SHP77 (cell line): Measurements from ENCODE around the gene RAC2.
"Not testable (repeated sequence)": the region's sequence is repeated elsewhere in the genome, so short reads cannot be mapped to it uniquely, and the experiment has no call there.

ENCODE experiments used
- DNase-seq, 2 experiments: peaks; one replicate each; lab custom pipeline; 2025; lab: John Stamatoyannopoulos, UW

The RAC2 gene

DNA sequence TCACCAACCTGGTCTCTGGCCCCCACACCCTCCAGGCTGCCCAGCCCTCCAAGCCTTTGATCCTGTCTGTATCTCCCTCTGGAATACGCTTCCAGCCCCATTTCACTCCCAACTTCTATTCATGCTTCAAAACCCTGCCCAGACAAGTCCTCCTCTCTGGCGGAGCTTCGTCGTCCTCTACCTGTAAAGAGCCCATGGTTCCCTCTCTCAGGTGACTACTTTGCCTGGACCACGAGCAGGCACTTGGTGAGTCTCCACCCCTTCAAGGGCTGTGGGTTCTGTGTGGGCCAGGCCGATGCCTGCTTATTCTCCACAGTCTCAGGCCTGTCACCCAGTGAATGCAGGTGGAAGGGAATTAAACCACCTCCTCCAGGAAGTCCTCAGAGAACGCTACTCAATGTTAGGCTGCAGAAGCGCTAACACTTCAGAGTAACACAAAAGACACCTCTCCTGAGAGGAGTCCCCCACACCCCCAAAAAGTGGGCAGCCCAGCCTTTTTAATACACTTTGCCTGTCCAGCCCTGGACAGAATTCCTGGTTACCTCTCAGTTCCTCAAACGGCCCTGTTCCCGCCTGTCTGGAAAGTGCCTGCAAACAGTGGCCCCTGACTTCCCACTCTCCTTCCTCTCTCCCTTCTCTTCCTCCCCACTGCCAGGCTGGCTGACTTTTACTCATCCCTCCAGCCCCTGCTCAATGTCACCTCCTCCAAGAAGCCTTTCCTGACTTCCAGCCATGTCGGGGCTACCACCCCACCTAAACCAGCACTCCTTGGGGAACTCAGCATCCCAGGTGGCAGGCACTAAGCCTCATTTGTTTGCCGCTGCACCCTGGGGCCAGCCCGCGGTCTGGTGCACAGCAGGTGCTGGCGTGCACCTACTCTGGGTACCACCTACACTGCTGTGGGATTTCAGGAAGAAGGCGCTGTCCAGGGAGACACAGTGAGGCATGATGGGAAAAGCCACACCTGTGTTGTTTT is 9.0 kb downstream of the RAC2 start:
- DNase-seq, result no peak

DNA sequence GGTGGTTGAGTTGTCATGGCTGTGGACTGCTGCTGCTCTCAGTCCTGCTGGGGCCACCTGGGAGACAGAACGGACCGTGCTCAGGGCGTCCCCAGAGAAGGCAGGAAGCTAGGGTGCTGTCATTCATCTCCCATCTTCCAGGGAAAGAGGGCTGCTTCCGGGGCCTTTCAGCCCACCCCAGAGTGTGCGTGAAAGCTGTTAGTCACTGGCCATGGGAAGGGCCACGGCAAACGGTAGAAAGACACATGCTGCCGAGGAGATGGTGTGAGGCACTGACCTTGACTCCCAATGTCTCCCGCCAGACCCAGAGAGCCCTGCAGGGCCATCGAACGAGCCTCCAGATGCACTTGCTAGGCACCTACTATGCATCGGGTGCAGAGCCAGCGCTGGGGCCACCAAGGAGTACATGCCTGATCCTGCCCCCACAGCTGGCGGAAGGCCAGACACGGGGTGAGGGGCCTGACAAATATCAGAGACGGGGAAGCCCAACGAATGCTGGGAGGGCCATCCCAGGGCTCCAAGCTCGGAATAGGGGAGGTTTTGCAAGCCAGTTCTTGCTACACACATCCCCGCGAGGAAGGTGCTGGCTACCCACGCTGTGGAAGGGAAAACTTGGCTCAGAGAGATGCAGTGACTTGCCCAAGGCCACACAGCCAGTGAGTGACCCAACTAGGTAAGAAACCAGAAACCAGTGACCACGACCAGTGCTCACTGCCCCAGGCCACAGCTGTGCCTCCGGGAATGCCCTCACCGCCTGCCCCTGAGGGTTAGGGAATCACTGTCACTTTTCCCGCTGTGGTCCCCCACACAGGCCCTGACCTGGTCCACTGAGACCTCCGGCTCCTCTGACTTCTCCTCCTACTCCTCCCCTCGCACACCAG is 10.1 kb downstream of the RAC2 start:
- no peak for DNase-seq

DNA sequence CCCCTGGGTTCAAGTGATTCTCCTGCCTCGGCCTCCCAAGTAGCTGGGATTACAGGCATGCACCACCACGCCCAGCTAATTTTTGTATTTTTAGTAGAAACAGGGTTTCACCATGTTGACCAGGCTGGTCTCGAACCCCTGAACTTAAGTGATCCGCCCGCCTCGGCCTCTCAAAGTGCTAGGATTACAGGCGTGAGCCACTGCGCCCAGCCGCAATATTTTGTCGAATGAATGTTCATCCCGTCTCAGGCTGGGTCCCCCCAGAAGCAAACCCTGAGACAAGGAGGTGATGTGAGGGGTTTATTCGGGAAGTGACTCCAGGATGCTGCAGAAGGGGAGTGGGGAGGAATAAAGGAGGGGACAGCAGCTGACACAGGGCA is 10.7 kb downstream of the RAC2 start:
- DNase-seq, result not testable (repeated sequence)

DNA sequence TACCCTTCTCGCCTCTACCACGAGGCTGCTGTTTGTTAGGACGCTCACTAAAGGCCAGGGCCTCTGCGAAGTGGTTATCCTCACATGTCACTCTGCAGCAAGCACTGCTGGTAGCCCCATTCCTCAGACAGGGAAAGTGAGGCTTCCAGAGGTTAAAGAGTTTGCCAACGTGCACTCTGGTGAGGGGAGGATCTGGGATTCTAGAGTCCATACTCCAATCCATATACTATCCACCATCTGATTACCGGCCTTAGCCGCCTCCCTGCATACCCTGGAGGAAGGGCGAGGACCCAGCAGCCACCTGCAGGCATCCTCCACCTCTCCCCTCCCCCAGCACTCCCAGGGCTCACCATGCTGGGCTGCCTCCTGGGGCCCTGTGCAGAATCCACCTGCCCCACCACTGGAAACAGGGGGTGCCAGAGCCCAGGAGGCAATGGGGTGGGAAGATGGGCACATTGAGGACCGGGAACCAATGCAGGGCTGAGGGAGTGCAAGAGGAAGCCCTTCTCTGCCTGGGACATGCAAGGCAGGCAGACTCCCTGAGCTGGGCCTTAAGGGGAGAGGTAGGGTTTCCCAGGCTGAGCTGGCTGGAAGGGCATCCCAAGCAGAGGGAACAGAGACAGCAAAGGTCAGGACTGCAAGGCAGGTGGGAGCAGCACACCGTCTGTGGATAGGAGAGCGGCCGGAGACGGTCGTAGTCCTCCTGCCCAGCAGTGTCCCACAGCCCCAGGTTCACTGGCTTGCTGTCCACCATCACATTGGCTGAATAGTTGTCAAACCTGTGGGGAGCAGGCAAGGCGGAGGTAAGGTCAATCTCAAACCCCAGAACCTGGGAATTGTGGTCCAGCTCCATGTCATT is 11.7 kb downstream of the RAC2 start:
- no peak for DNase-seq

DNA sequence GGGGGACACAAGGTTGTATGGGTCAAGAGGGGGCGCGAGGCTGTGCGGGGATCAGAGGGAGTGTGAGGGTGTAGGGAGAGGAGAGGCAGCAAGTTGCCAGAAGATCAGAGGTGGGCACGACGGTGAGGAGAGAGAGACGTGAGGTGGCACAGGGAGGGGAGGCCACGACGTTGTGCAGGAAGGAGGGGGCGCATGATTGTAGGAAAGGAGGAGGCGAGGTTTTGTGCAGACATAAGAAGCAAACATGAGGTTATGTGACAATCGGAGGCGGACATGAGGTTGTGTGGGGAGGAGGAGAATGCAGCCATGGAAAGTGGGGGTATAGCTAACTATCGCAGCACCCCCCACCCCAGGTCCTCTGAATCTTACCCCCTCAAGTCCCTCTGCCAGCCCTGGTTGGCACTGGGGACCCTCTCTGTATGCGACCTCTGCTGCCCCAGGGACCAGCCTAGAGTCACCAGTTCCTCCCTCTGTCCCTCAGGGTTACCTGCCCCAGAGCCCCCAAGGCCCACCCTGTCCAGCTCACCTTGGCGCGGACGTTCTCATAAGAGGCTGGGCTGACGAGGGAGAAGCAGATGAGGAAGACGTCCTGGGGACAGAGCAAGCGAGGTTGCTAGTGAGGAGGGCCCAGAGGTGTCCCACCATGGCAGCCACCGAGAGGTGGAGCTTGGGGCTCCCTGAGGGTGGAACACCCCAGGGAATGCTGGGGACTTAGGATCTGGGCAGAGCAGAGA is 12.5 kb downstream of the RAC2 start:
- no peak for DNase-seq

DNA sequence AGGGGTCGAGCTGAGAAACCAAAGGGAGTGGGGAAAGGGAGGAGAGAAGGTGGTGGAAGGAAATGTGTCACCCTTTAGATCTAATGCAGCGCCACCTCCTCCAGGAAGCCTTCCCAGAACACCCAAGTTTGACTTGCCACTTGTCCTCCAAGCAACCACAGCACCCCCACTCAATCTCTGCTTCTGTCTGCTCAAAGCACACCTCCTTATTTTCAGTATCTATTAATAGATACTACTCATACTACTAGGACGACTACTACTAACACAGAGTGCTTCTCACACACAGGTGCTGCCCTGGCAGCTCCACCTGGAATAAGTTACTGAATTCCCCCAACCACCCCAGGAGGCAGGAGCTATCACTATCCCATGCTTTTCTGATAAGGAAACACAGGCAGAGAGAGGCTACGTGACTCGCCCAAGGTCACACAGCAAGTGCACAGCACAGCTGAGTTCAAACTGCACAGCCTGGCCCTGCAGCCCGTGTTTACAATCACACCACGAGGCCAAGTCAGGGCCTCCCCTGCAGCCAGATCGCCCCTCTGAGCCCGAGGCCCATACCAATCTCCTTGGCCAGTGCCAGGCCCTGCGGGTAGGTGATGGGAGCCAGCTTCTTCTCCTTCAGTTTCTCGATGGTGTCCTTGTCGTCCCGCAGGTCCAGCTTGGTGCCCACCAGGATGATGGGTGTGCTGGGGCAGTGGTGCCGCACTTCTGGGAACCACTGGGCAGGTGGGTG is 13.2 kb downstream of the RAC2 start:
- no peak for DNase-seq

DNA sequence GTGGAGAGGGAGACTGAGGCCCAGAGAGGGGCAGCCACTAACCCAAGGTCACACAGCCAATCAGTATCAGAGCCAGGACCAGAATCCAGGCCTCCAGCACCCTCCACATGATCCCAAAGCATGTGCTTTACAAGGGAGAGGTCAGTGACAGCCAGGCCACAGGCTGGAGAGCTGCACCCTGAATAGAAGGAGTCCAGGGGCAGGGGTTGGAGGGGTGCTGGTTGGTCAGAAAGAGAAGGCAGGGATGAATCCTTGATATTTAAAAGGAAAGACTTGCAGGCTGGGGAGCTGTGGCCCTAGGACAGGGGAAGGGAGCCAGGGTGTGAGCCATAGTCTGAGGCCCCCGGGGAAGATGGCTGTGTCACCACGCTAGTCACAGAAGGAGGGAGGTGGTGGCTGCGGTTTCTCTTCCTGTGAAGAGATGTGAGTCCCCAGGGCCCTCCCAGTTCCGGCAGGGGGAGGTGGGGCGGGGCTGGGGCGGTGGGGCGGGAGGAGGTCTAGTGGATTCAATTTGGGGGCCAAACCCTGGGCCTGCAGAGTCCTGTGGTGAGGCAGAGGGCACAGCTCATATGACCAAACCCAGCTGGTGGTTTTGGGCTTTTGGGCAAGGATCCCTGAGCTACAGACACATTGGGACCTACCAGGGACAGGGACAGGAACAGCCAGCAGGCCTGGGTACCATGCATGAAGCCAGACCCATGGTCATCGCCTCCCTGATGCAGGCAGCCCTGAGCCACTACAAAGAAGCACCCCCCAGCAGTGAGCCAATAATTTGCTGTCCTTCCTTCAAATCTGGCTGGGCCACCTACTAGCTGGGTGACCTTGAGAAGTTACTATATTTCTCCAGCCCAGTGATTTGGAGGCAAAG is 14.0 kb downstream of the RAC2 start:
- DNase-seq, result no peak

DNA sequence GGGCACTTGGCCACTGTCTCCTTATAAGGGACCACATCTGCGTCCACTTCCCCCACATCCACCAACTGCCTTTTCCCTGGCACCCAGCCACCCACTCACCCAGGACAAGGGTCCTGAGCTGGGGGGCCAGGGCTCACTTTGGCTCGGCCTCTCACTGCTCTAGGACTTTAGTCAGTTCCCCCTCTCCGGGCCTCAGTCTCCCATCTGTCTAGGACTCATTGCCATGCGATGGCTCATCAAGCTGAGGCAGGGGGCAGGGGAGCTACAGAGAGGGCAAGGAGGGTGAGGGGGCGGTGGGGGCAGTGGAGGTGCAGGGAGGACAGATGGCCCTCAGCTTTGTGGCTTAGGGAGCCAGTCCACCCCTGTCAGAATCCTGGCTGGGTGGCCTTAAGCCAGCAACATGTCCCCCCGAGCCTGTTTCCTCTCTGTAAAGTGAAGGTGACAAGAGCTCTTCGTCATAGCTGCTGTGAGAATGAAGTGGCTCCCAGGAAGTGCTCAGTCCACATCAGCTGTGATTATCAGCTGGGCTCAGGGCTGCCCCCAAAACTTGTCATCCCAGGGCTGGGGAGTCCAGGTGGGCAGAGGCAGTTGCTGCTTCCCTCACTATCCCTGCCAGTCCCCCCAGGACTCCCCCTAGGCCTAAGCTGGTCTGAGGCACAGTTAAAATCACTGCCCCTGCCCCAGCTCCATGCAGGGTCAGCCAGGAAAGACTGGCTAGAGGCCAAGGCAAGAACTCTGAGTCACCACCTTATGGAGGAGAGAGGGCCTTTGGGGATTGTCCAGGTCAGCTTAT is 14.9 kb downstream of the RAC2 start:
- no peak for DNase-seq

DNA sequence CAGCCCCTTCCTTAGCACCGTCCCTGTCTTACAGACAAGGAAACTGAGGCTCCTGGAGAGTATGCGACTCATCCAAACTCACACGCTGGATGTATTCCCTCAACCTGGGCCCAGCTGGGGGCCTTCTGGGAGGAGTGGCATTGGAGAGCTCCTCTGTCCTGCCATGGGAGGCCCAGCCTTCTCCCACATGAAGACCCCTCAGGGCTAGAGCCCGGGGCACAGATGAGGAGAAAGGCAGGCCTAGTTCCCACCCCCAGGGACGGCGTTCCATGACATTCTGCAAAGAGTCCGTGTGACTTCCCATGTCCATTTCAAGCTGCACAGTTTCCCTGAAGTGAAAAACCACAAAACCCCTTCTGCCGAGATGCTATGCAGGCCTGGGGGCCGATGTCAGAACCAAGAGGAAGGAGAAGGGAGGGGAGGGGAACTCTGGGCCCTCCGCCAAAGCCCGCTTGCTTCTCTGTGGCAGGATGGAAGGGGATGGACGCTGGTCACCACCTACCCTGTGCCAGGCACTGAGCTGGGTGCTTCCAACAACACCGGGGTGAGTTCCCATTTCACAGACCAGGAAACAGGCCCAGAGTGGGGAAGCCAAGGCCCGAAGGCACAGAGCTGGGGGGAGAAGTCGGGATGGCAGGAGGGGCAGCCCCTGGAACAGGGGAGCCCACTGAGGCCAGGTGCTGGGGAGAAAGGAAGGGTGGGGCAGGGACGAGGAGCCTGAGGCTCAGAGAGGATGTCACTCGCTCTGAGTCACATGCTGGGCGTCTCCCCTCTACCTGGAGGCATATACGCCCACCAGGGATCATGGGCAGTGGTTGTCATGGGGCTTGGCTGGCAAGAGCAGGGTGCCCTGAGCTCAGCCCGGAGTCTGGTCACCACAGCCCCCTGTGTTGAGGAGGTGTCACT is 15.7 kb downstream of the RAC2 start:
- no peak for DNase-seq

DNA sequence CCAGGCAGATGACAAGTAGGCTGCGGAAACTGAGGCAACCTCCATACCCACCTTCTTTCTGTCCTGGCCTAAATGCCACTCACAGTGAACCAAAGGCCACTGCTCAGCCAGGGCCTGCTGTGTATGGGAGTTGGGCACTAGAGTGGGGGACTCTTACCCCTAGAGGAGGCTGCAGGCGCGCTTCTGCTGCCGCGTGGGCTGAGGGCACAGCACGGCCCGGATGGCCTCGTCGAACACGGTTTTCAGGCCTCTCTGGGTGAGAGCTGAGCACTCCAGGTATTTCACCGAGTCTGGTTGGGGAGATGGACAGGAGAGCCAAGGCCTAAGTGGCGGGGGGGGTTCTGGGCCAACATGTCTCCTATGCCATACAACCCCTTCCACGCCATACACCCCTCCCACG is 17.6 kb downstream of the RAC2 start:
- DNase-seq, result no peak

DNA sequence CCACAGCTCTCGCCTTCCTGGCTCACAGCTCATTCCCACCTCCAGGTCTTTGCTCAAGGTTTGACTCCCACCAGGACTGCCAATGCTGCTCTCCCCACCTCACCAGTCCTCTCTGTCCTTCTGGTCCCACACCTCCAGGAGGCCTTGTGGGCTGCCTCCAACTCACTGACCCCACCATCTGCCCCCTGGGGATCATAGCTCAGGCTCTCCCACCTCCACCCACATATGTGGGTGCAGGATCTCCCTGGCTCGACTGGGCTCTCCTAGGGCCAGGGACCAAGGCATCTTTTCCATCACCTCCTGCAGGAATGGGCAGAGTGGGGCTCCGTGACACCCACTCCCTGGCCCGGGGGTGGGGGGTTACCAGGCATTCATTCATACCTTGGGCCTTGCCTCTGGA is 18.0 kb downstream of the RAC2 start:
- DNase-seq, result no peak

DNA sequence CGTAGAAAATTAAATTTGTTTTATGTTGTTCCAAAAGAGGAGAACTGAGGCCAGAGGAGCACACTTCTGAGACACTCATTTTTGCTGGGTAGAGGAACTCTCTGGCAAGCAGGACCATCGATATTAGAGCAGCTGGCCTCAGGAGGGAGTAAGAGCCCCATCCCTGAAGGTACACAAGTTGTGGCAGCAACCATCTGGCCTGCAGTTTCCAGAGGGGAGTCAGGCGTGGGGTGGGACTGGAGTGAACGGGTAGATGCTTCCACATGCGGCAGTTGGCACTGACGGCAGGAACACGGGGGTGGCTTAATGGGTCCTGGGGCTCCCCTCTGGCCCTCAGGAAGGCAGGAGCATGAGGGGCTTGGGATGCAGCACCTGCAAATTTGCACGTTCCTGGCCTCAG is 18.6 kb downstream of the RAC2 start:
- DNase-seq, result no peak

DNA sequence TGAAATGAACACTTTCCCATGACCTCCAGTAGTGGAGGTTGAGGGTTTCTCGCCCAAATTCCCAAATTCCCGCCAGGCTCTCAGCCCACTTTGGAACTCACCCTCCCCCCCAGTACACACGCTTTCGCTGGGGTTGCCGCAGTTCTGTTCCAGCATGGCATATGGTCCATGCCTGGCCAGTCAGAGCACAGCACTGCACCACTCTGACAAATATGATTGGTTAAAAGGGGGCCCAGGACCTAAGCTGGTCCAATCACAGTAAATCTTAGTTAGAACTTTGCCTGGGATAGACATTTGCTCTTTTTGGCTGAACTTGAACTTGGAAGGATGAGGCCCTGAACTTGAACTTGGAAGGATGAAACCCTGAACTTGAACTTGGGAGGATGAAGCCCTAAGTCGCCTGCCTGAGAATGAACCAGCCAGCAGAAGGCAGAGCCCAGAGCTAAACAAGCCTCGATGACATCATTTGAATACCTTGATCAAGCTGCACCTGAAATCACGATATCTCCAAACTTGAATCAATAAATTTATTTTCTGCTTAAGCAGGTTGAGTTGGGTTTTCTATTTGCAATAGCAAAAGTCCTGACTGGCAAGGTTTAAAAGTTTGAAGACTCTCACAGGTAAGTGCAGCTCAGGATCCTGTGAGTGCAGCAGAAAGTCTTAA is 19.2 kb downstream of the RAC2 start:
- no peak for DNase-seq

DNA sequence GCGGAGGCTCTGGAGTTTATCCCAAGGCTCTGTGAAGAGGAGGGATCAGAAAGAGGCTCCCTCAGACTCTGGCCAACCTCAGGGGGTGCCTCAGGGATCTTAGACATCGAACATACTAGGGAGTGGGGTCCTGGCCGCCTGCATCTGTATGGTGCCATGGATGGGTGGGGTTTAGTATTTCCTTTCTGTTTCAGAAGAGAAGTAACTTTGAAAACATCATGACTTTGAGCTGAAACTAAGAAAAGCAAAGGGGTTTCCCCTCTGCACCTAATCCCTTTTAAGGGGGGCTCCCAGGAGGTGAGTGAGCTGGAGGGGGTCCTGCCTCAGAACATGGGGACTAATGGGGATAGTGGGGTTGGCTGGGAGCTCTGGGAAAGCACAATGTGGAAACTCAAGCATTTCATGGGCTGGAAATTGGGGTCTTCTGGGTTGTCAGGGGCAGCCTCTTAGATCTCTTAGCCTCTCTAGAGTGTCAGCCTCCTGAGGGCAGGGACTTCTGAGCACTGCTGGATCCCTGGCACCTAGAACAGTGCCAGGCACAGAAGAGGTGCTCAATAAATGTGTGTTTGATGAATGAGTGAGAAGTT is 20.0 kb downstream of the RAC2 start:
- DNase-seq, result no peak

DNA sequence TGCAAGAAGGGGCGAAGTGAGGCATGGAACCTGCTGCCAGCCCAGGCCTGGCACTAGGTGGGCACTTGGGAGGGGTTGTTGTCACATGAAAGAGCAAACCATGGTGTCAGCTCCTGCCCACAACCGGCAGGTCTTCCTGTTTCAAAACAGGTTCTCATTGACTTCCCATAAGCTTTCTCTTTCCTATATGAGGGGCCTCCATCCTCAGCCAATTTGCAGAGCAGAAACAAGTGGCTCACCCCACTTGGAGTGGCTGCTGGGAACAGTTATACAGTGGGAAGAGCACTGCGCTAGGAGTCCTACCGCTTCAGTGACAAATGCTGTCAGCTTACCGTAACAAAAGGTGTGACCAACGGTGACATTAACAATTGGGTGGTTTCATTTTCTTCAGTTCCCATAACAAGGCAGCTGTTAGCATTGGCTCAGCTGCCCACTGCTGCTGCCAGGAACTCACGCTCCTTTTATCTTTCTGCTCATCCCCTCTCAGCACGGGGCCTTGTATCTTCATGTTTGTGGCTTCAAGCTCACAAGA is 21.6 kb downstream of the RAC2 start:
- no peak for DNase-seq
